Psoas muscle (tissue), 8 donors: ENCODE data around the gene IDUA. TPM values are rescaled to one million over a fixed set of nuclear protein-coding genes. Genes with fewer than 3 reads are reported as not detected.

Source experiments
- ATAC-seq, 4 donors: fragments of 200-7000 bp; cut with Tn5 transposase; one replicate each; pipeline ENCODE4 v1.9.1; 2020; ENCODE audit warnings: moderate library complexity in 3 of 4, mild to moderate bottlenecking in 2 of 4
- DNase-seq, 2 donors: peaks; one replicate each; pipeline ENCODE4 v3.0.0-alpha.2; 2020
- H3K27ac ChIP-seq: fragments of 200-600 bp; one replicate; pipeline ENCODE4 v1.8.0; 2022
- H3K27me3 ChIP-seq, 3 donors: fragments of 200-600 bp in 1 of 3; one replicate each; pipeline versions ENCODE4 v1.6.1 to v1.8.0; 2013 to 2022; ENCODE audit warnings: low read length in 2 of 3, mild to moderate bottlenecking in 2 of 3, moderate library complexity in 1 of 3; ENCODE audit not compliant: insufficient read depth in 3 of 3
- H3K36me3 ChIP-seq, 2 donors: fragments of 200-600 bp in 1 of 2; one replicate each; pipeline versions ENCODE4 v1.6.1 to v1.8.0; 2013 to 2022; ENCODE audit warnings: low read depth in 1 of 2, mild to moderate bottlenecking in 1 of 2, moderate library complexity in 1 of 2; ENCODE audit not compliant: insufficient read depth in 1 of 2
- H3K4me1 ChIP-seq: fragments of 200-600 bp; one replicate; pipeline ENCODE4 v1.8.0; 2022
- H3K4me3 ChIP-seq: fragments of 200-600 bp; one replicate; pipeline ENCODE4 v1.8.0; 2022; ENCODE audit warnings: mild to moderate bottlenecking
- H3K9me3 ChIP-seq: fragments of 200-600 bp; one replicate; pipeline ENCODE4 v1.8.0; 2022
- CTCF ChIP-seq: fragments of 200-600 bp; IDR thresholded peaks from one replicate; pipeline ENCODE4 v1.8.0; 2022; ENCODE audit warnings: antibody characterized with exemption
- WGBS, 3 donors: extraction: QIAGEN DNeasy Blood & Tissue Kit; methylation state at CpG; one replicate each; pipeline versions ENCODE4 v1.1.6 to v1.1.7; 2013; 5-methylcytosine and 5-hydroxymethylcytosine counted together
- intact Hi-C, 2 donors: fragments of 100-400 bp; cut with DNase I; formaldehyde crosslinking; loops; one replicate each; pipeline versions ENCODE4 v1.11.0 to v1.14.2; 2022
- polyA plus RNA-seq, 3 donors: library from polyadenylated mRNA; stranded (reverse); fragments of 200-250 nt; gene quantifications; one replicate each; pipeline ENCODE4 v1.2.3, GENCODE V29; 2013
- total RNA-seq, 4 donors: library from RNA; stranded (reverse); fragmentation: NEBNext Ultra II Directional in 2 of 4; extraction: Animal tissue kit (Norgen Biotek cat#: 25700) in 2 of 4; gene quantifications; one replicate each; pipeline versions ENCODE4 v1.2.1 to v1.2.4, GENCODE V29; 2021 to 2023
- donor health status: healthy with polysubstance abuse.
- donor health status: DM: no; HTN: no; CAD: no; lungs with moderate emphysema.
- donor health status: Bipolar disorder and iron deficiency.
- donor health status: healthy.
- donor health status: DM: yes; HTN: yes; CAD: no.
- donor health status: DM: no; HTN: no; CAD: no.
- donor health status: DM: no; HTN: no; CAD: no.
- donor health status: DM: yes; HTN: yes; CAD: no.

IDUA gene
- total and polyA plus RNA-seq, 7 donors: 1.3 to 6.0 (median 5.1) TPM

DNA sequence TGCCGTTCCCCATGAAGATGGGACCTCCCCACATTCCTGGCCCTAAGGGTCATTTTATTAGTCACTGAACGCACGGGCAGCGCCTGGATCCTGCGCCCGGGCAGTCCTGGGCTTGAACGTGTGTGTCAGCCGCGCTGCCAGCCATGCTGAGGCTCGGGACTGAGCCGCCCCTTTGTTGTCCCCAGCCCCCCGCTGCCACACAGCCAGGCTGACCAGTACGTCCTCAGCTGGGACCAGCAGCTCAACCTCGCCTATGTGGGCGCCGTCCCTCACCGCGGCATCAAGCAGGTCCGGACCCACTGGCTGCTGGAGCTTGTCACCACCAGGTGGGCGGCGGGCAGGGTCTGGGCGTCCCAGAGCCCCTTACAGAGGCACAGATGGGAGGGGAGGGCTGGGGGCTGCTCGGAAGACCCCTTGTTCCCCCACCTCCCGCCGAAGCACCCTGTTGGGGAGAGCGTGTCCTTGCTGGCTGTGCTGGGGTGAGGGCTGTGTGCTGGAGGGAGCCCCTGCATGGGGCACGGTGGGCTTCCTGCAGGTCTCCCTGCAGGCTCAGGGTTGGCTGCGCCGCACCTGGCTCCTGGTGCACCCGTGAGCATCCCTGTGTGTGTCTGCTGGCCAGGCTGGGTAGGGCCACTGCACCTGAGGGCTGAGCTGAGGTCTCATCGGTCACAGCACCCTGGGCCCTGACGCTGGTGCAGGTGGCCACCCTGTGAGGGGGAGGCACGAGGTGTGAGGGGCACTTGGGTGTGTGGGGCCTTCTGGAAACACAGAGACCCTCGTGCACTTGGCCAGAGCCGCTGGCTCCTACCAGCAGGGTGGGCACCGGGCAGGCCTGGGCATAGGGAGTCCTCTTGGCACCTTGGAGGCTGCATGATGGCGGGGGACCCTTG, 1.0 kb downstream of the IDUA start:
- Histone ChIP-seq H3K4me3 (peak overlapping the region; percentile 84), H3K36me3 (peaks cover 0 to 10% of the 10 kb centered on the region in 2 donors), H3K27me3 (no peaks in the 10 kb centered on the region), H3K4me1 (peaks cover 12% of the 10 kb centered on the region), H3K27ac (no peak overlapping the region), H3K9me3 (no peaks in the 10 kb centered on the region)
- intact Hi-C loops: loop anchor here in 1 of 2 donors (5.0 kb wide), 1 partner anchor 246 kb away; no protein-coding TSS in a partner anchor
- DNase-seq (peak in 1 of 2 donors; percentile 57), ATAC-seq (peak in 2 of 4 donors; percentile 10 to 11)
- 71 to 79% (median 73%) methylated on average over 34 to 37 of the region's 37 CpGs for whole genome bisulfite sequencing, 3 donors
- TF ChIP-seq CTCF: no peak

- 88 to 91% (median 88%) methylated on average over 69 of the region's 69 CpGs for WGBS, 3 donors
- ATAC-seq: no peak
- Histone ChIP-seq H3K27ac (no peak overlapping the region), H3K9me3 (no peaks in the 10 kb centered on the region), H3K27me3 (no peaks in the 10 kb centered on the region), H3K4me1 (peaks cover 12% of the 10 kb centered on the region), H3K4me3 (no peak overlapping the region), H3K36me3 (peaks cover 0 to 10% of the 10 kb centered on the region in 2 donors)
- TF ChIP-seq CTCF: no peak
- intact Hi-C loops: loop anchor here in 1 of 2 donors (5.0 kb wide), 1 partner anchor 247 kb away; no protein-coding TSS in a partner anchor
- peak in 1 of 2 donors; percentile 54 for DNase-seq
Measured at GRCh38 chr4:988726-989721, 2.2 kb downstream of the IDUA start.

GRCh38 chr4:989722-990471, 3.1 kb downstream of the IDUA start:
- ATAC-seq (no peak), DNase-seq (peak in 1 of 2 donors; percentile 50)
- H3K9me3 ChIP-seq: no peaks in the 10 kb centered on the region
- no peak overlapping the region for H3K4me3 ChIP-seq
- WGBS, 3 donors: 95 to 97% (median 96%) methylated on average over 55 to 58 of the region's 58 CpGs
- H3K36me3 ChIP-seq: peaks cover 0 to 10% of the 10 kb centered on the region in 2 donors
- intact Hi-C loops: loop anchor here (5.0 to 10.0 kb wide), 2 partner anchors 248 to 255 kb away; no protein-coding TSS in a partner anchor
- no peaks in the 10 kb centered on the region for H3K27me3 ChIP-seq
- H3K27ac ChIP-seq: no peak overlapping the region
- peaks cover 12% of the 10 kb centered on the region for H3K4me1 ChIP-seq
- no peak for TF ChIP-seq CTCF

- Histone ChIP-seq H3K4me1 (peaks cover 12% of the 10 kb centered on the region), H3K36me3 (peaks cover 0 to 10% of the 10 kb centered on the region in 2 donors), H3K27ac (no peak overlapping the region), H3K9me3 (no peaks in the 10 kb centered on the region), H3K4me3 (no peak overlapping the region), H3K27me3 (no peaks in the 10 kb centered on the region)
- intact Hi-C loops: loop anchor here in 1 of 2 donors (10.0 kb wide), 1 partner anchor 256 kb away; no protein-coding TSS in a partner anchor
- WGBS, 3 donors: 90 to 94% (median 91%) methylated on average over 23 to 26 of the region's 26 CpGs
- DNase-seq (peak in 1 of 2 donors; percentile 46), ATAC-seq (no peak)
- no peak for TF ChIP-seq CTCF
Measured at GRCh38 chr4:990746-991367, 4.0 kb downstream of the IDUA start.
